CD1c-positive myeloid dendritic cell (primary cell): ENCODE data around the gene ZNF816.
"Not testable (repeated sequence)": the region's sequence is repeated elsewhere in the genome, so short reads cannot be mapped to it uniquely, and the experiment has no call there.

Source experiments
- DNase-seq: peaks from one replicate; pipeline ENCODE4 v3.0.0-alpha.2; 2016; ENCODE audit errors: extremely low spot score

Gene ZNF816

GRCh38 chr19:52962394-52963246 is at the start of gene ZNF816:
TSS of gene ZNF816 (minus strand) at chr19:52962881. CDS start at chr19:52956089, 6,792 bp downstream.
- DNase-seq: peak; percentile 98

GRCh38 chr19:53012006-53012405 is 49.3 kb upstream of the ZNF816 start:
- no peak for DNase-seq

GRCh38 chr19:53010494-53010893 is 47.8 kb upstream of the ZNF816 start:
- DNase-seq: no peak

GRCh38 chr19:53008061-53008778 is 45.5 kb upstream of the ZNF816 start:
- DNase-seq: no peak

GRCh38 chr19:53007606-53008005 is 44.9 kb upstream of the ZNF816 start:
- no peak for DNase-seq

- DNase-seq: no peak
Measured at GRCh38 chr19:53007200-53007599, 44.5 kb upstream of the ZNF816 start.

GRCh38 chr19:53004242-53004641 is 41.6 kb upstream of the ZNF816 start:
- no peak for DNase-seq

GRCh38 chr19:53002479-53002878 is 39.8 kb upstream of the ZNF816 start:
- DNase-seq: no peak

GRCh38 chr19:52997975-52998374 is 35.3 kb upstream of the ZNF816 start:
- DNase-seq: no peak

- DNase-seq: no peak
Measured at GRCh38 chr19:52995711-52996110, 33.0 kb upstream of the ZNF816 start.

GRCh38 chr19:52993342-52994178 is 30.9 kb upstream of the ZNF816 start:
- DNase-seq: peak; percentile 81

- no peak for DNase-seq
Measured at GRCh38 chr19:52992109-52993004, 29.7 kb upstream of the ZNF816 start.

GRCh38 chr19:52991484-52991883 is 28.8 kb upstream of the ZNF816 start:
- DNase-seq: peak; percentile 43

GRCh38 chr19:52990759-52991418 is 28.2 kb upstream of the ZNF816 start:
- peak; percentile 48 for DNase-seq

- DNase-seq: no peak
Measured at GRCh38 chr19:52988506-52988905, 25.8 kb upstream of the ZNF816 start.

- no peak for DNase-seq
Measured at GRCh38 chr19:52987221-52987620, 24.5 kb upstream of the ZNF816 start.

GRCh38 chr19:52983167-52983566 is 20.5 kb upstream of the ZNF816 start:
- DNase-seq: not testable (repeated sequence)

GRCh38 chr19:52981329-52981728 is 18.6 kb upstream of the ZNF816 start:
- DNase-seq: no peak

GRCh38 chr19:52967772-52968171 is 5.1 kb upstream of the ZNF816 start:
- DNase-seq: no peak

GRCh38 chr19:52963247-52963618 is 552 bp upstream of the ZNF816 start:
- peak; percentile 12 for DNase-seq

- DNase-seq: peak; percentile 1
Measured at GRCh38 chr19:52961981-52962380, 700 bp downstream of the ZNF816 start.
